GM12878 (cell line): ENCODE measurements around the gene HEXIM1. TPM values are rescaled to one million over a fixed set of nuclear protein-coding genes. Genes with fewer than 3 reads are reported as not detected.

Experiments used
- ATAC-seq: fragments of 200-7000 bp; cut with Tn5 transposase; 3 replicates; pipeline ENCODE4 v1.9.1; 2020; ENCODE audit warnings: mild to moderate bottlenecking, moderate library complexity
- BruUV-seq: library from RNA; stranded (reverse); fragments of 400-500 nt; replicated peaks from 2 replicates; lab custom pipeline; 2021; lab: Mats Ljungman, UMichigan
- CTCF ChIA-PET: fragments of 300-600 bp; sonication (Branson Sonifier 250); formaldehyde crosslinking; extraction: SDS; loops from one replicate; lab custom pipeline; 2021; ENCODE audit warnings: inconsistent platforms; lab: Yijun Ruan, JAX
- POLR2A ChIA-PET: fragments of 350-600 bp; formaldehyde crosslinking; extraction: SDS; loops from one replicate; lab custom pipeline; 2021; ENCODE audit warnings: inconsistent platforms; lab: Charles Lee
- RAD21 ChIA-PET: fragments of 300-600 bp; sonication (Branson Sonifier 250); formaldehyde crosslinking; loops from one replicate; lab custom pipeline; 2023; ENCODE audit warnings: antibody characterized with exemption; ENCODE audit not compliant: unreplicated experiment; lab: Charles Lee
- SMC1A ChIA-PET: fragments of 300-600 bp; sonication (Branson Sonifier 250); formaldehyde crosslinking; loops from one replicate; lab custom pipeline; 2023; ENCODE audit not compliant: unreplicated experiment, uncharacterized antibody; lab: Charles Lee
- DNase-seq: peaks from one replicate; pipeline ENCODE4 v3.0.0-alpha.2; 2011; ENCODE audit warnings: low read depth, low spot score
- FAIRE-seq: peaks from 3 replicates; lab custom pipeline; 2011; peaks lifted over from hg19 to GRCh38; lab: Jason Lieb, UNC
- H2AFZ ChIP-seq: 2 replicates; pipeline ENCODE4 v1.6.0; 2011; ENCODE audit warnings: low read depth, low read length, control low read depth; ENCODE audit not compliant: control insufficient read depth
- H3K27ac ChIP-seq: 2 replicates; pipeline ENCODE4 v1.5.1; 2011; ENCODE audit warnings: control low read depth; ENCODE audit not compliant: control insufficient read depth, insufficient read depth
- H3K27me3 ChIP-seq, 2 experiments: replicated peaks in 1 of 2; 2 replicates each; pipeline versions ENCODE4 v1.6.0 to v1.6.1; 2011; ENCODE audit warnings: low read length in 1 of 2; ENCODE audit not compliant: control insufficient read depth in 2 of 2, insufficient read depth in 2 of 2
- H3K36me3 ChIP-seq, 2 experiments: 2 replicates each; pipeline ENCODE4 v1.5.1; 2011; ENCODE audit warnings: low read length in 1 of 2; ENCODE audit not compliant: control insufficient read depth in 2 of 2, insufficient read depth in 2 of 2
- H3K4me1 ChIP-seq: 2 replicates; pipeline ENCODE4 v1.6.1; 2011; ENCODE audit warnings: mild to moderate bottlenecking, low read length, moderate library complexity, mixed read lengths; ENCODE audit not compliant: control insufficient read depth, insufficient read depth
- H3K4me2 ChIP-seq: 2 replicates; pipeline ENCODE4 v1.6.0; 2011; ENCODE audit warnings: control low read depth; ENCODE audit not compliant: control insufficient read depth, insufficient read depth
- H3K4me3 ChIP-seq: fragments of 200-600 bp; sonication (generic); 2 replicates; pipeline ENCODE4 v1.5.1; 2016
- H3K79me2 ChIP-seq: 2 replicates; pipeline ENCODE4 v1.6.0; 2011; ENCODE audit warnings: low read length; ENCODE audit not compliant: control insufficient read depth, insufficient read depth
- H3K9ac ChIP-seq: 2 replicates; pipeline ENCODE4 v1.8.0; 2011; ENCODE audit warnings: low read length, control low read depth, mixed read lengths; ENCODE audit not compliant: control insufficient read depth, insufficient read depth
- H3K9me3 ChIP-seq: replicated peaks from 3 replicates; pipeline ENCODE4 v1.5.1; 2011; ENCODE audit warnings: mild to moderate bottlenecking, low read length; ENCODE audit not compliant: control insufficient read depth, insufficient read depth
- H4K20me1 ChIP-seq: 2 replicates; pipeline ENCODE4 v1.6.0; 2011; ENCODE audit not compliant: control insufficient read depth, insufficient read depth
- BHLHE40 ChIP-seq, 2 experiments: fragments of 450-650 bp in 1 of 2; IDR thresholded peaks; 2 replicates each; pipeline ENCODE4 v1.6.1; 2011 to 2017; ENCODE audit warnings: low read depth in 2 of 2, borderline replicate concordance in 1 of 2, improper control_type of control experiment in 1 of 2, low read length in 1 of 2, mild to moderate bottlenecking in 1 of 2
- CREB1 ChIP-seq: IDR thresholded peaks from 2 replicates; pipeline ENCODE4 v1.6.1; 2012; ENCODE audit warnings: low read depth, mild to moderate bottlenecking, inconsistent platforms
- ESRRA ChIP-seq: IDR thresholded peaks from 2 replicates; pipeline ENCODE4 v1.6.1; 2012; ENCODE audit warnings: mild to moderate bottlenecking, low read length, improper control_type of control experiment
- ETV6 ChIP-seq, 2 experiments: fragments of 450-650 bp in 1 of 2; IDR thresholded peaks in 1 of 2; conservative IDR thresholded peaks in 1 of 2; 2 replicates each; pipeline ENCODE4 v1.6.1; 2014; ENCODE audit warnings: antibody characterized with exemption in 1 of 2, borderline replicate concordance in 1 of 2, low read depth in 1 of 2, mild to moderate bottlenecking in 1 of 2, moderate library complexity in 1 of 2
- EZH2 ChIP-seq: IDR thresholded peaks from 2 replicates; pipeline ENCODE4 v1.6.1; 2012; ENCODE audit warnings: low read depth, mild to moderate bottlenecking, control low read depth, inconsistent platforms, low read length, borderline replicate concordance; ENCODE audit not compliant: control insufficient read depth
- FOS ChIP-seq: IDR thresholded peaks from 3 replicates; pipeline ENCODE4 v1.6.1; 2011; ENCODE audit warnings: borderline replicate concordance; ENCODE audit not compliant: insufficient read length; ENCODE audit errors: extremely low read depth
- FOXK2 ChIP-seq: fragments of 450-650 bp; IDR thresholded peaks from 2 replicates; pipeline ENCODE4 v1.6.1; 2017; ENCODE audit warnings: mild to moderate bottlenecking, moderate library complexity
- GATAD2B ChIP-seq: fragments of 450-650 bp; conservative IDR thresholded peaks from 2 replicates; pipeline ENCODE4 v1.6.1; 2017; ENCODE audit warnings: low read depth, mild to moderate bottlenecking, moderate library complexity
- HCFC1 ChIP-seq: fragments of 150-350 bp; IDR thresholded peaks from 2 replicates; pipeline ENCODE4 v1.6.1; 2014; ENCODE audit warnings: low read length
- HDAC2 ChIP-seq: fragments of 200-600 bp; sonication (generic); IDR thresholded peaks from 2 replicates; pipeline ENCODE4 v1.6.1; 2017
- IRF4 ChIP-seq: IDR thresholded peaks from 2 replicates; pipeline ENCODE4 v1.6.1; 2011; ENCODE audit warnings: low read depth, low read length
- KDM1A ChIP-seq: fragments of 200-600 bp; sonication (generic); IDR thresholded peaks from 2 replicates; pipeline ENCODE4 v1.6.1; 2016; ENCODE audit warnings: borderline replicate concordance
- LARP7 ChIP-seq: fragments of 450-650 bp; IDR thresholded peaks from 2 replicates; pipeline ENCODE4 v1.6.1; 2017; ENCODE audit warnings: mild to moderate bottlenecking
- POU2F2 ChIP-seq: IDR thresholded peaks from 3 replicates; pipeline ENCODE4 v1.6.1; 2011; ENCODE audit warnings: low read depth, mild to moderate bottlenecking, low read length, borderline replicate concordance
- RB1 ChIP-seq: fragments of 450-650 bp; formaldehyde crosslinking; IDR thresholded peaks from 2 replicates; pipeline ENCODE4 v1.6.1; 2017; ENCODE audit warnings: mild to moderate bottlenecking, borderline replicate concordance
- RCOR1 ChIP-seq: conservative IDR thresholded peaks from 2 replicates; pipeline ENCODE4 v1.6.1; 2012; ENCODE audit warnings: low read depth, low read length, improper control_type of control experiment
- RELA ChIP-seq: fragments of 450-650 bp; IDR thresholded peaks from 2 replicates; pipeline ENCODE4 v1.8.0; 2014; ENCODE audit warnings: borderline replicate concordance; ENCODE audit not compliant: partially characterized antibody
- ZBED1 ChIP-seq: IDR thresholded peaks from 2 replicates; pipeline ENCODE4 v1.6.1; 2016; ENCODE audit warnings: borderline replicate concordance
- WGBS: methylation state at CpG from one replicate; pipeline ENCODE4 v1.1.6; 2016; ENCODE audit warnings: low lambda C conversion rate; ENCODE audit not compliant: insufficient replicate concordance, insufficient coverage; ENCODE audit errors: missing lambda C conversion rate; 5-methylcytosine and 5-hydroxymethylcytosine counted together
- in situ Hi-C: fragments of 300-500 bp; cut with MboI; formaldehyde crosslinking; loops from 9 replicates; pipeline ENCODE4 v1.14.3; 2018; ENCODE audit warnings: mixed read lengths
- intact Hi-C: fragments of 100-400 bp; cut with micrococcal nuclease; formaldehyde crosslinking; loops from one replicate; pipeline ENCODE4 v1.14.2; 2022; ENCODE audit not compliant: unreplicated experiment
- polyA plus RNA-seq, 11 experiments: library from polyadenylated mRNA; depleted of rRNA in 4 of 11; unstranded in 6 of 11; stranded (reverse) in 5 of 11; fragments of >200 nt; fragmentation: Nextera tagmentation in 4 of 11; fragmentation: Illumina TruSeq in 1 of 11; extraction: Ambion mirVana in 4 of 11; extraction: Trizol in 1 of 11; gene quantifications; 1 replicate in 1 of 11; 2 replicates in 10 of 11; pipeline versions ENCODE4 v1.2.1 to v1.2.3, GENCODE V29; 2011 to 2016; ENCODE audit warnings: inconsistent platforms in 2 of 11, missing spikeins in 2 of 11, low read depth in 1 of 11
- total RNA-seq, 4 experiments: library from RNA; depleted of rRNA in 3 of 4; stranded (reverse); fragments of >200 nt in 3 of 4; fragmentation: Illumina TruSeq in 1 of 4; extraction: Trizol in 1 of 4; gene quantifications; 2 replicates each; pipeline versions ENCODE4 v1.2.1 to v1.2.3, GENCODE V29; 2013 to 2021
- TF ChIP-seq, protein P1 (sequence below): fragments of 450-650 bp; IDR thresholded peaks from 2 replicates; pipeline ENCODE4 v1.6.1; 2017; ENCODE audit warnings: mild to moderate bottlenecking, moderate library complexity
- TF ChIP-seq, protein P2 (sequence below): IDR thresholded peaks from 2 replicates; pipeline ENCODE4 v1.6.1; 2011; ENCODE audit warnings: low read depth, mild to moderate bottlenecking, low read length, moderate library complexity, borderline replicate concordance; ENCODE audit errors: extremely low read depth

Gene HEXIM1
- total and polyA plus RNA-seq, 10 of the 15 experiments (the other 5 are each of a cell fraction or from before 2014, with no cell fraction given): 1.9 to 24.1 (median 9.0) TPM

DNA sequence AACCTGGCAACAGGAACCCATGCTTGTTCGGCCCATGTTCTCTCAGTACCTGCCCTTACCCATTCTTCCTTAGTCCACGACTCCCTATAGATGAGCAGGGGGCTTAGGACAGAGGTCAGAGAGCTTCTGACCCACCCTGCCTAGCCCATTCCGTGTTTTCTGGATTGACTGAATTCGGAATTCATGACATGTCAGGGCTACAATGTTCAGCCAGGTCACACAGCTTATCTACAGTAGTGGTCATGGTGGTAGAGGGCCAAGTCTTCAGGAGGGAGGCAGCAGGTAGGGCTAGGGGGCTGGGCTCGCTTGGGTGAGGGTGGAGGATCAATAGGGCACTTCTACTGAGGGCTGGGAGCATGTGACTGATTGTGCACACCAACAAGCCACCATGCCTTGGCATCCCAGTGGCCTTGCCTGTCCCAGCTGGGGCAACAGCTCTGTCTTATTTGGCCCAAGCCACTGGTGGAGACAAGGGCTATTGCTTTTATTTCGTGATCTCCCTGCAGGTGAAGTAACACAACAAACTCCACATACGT is 16.5 kb downstream of the HEXIM1 start (continued):
- no peak for TF ChIP-seq BHLHE40 (IDR thresholded peaks at IDR 0.05; ENCODE audit: borderline replicate concordance in 1 of 2, low read depth in 2 of 2, low read length in 1 of 2)
- TF ChIP-seq, protein P1, sequence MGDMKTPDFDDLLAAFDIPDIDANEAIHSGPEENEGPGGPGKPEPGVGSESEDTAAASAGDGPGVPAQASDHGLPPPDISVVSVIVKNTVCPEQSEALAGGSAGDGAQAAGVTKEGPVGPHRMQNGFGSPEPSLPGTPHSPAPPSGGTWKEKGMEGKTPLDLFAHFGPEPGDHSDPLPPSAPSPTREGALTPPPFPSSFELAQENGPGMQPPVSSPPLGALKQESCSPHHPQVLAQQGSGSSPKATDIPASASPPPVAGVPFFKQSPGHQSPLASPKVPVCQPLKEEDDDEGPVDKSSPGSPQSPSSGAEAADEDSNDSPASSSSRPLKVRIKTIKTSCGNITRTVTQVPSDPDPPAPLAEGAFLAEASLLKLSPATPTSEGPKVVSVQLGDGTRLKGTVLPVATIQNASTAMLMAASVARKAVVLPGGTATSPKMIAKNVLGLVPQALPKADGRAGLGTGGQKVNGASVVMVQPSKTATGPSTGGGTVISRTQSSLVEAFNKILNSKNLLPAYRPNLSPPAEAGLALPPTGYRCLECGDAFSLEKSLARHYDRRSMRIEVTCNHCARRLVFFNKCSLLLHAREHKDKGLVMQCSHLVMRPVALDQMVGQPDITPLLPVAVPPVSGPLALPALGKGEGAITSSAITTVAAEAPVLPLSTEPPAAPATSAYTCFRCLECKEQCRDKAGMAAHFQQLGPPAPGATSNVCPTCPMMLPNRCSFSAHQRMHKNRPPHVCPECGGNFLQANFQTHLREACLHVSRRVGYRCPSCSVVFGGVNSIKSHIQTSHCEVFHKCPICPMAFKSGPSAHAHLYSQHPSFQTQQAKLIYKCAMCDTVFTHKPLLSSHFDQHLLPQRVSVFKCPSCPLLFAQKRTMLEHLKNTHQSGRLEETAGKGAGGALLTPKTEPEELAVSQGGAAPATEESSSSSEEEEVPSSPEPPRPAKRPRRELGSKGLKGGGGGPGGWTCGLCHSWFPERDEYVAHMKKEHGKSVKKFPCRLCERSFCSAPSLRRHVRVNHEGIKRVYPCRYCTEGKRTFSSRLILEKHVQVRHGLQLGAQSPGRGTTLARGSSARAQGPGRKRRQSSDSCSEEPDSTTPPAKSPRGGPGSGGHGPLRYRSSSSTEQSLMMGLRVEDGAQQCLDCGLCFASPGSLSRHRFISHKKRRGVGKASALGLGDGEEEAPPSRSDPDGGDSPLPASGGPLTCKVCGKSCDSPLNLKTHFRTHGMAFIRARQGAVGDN: no peak
- TF ChIP-seq LARP7: no peak
- TF ChIP-seq FOXK2: no peak

DNA sequence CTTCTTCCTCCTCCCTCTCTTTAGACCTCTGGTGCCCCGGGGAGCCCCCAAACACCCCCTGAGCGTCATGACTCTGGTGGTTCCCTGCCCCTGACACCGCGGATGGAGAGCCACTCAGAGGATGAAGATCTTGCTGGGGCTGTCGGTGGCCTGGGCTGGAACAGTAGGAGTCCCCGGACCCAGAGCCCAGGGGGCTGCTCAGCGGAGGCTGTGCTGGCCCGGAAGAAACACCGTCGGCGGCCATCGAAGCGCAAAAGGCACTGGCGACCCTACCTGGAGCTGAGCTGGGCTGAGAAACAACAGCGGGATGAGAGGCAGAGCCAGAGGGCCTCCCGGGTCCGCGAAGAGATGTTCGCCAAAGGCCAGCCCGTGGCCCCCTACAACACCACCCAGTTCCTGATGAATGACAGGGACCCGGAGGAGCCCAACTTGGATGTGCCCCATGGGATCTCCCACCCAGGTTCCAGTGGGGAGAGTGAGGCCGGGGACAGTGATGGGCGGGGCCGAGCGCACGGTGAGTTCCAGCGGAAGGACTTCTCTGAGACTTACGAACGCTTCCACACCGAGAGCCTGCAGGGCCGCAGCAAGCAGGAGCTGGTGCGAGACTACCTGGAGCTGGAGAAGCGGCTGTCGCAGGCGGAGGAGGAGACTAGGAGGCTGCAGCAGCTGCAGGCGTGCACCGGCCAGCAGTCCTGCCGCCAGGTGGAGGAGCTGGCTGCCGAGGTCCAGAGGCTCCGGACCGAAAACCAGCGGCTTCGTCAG is 20.9 kb downstream of the HEXIM1 start:
- H3K4me1 ChIP-seq: peaks cover 7% of the 10 kb centered on the region; the same call in 1 of the 2 replicates
- no peak overlapping the region for H2AFZ ChIP-seq
- no peaks in the 10 kb centered on the region for H3K9me3 ChIP-seq
- DNase-seq (no peak), FAIRE-seq (no peak), ATAC-seq (no peak)
- RAD21 ChIA-PET: no interaction called here
- 95% methylated on average over 37 of the region's 43 CpGs for WGBS
- H3K4me3 ChIP-seq: no peak overlapping the region
- CTCF ChIA-PET: interaction anchor here (1.0 kb wide), 1 partner anchor 17 kb away, joined by 8 read pairs; no protein-coding TSS in a partner anchor
- in situ Hi-C loops (no loop called here), intact Hi-C loops (no loop called here)
- TF ChIP-seq CREB1 (no peak), HDAC2 (no peak), FOS (no peak), POU2F2 (no peak), RCOR1 (no peak), KDM1A (no peak), ESRRA (no peak), ETV6 (conservative IDR thresholded peaks at IDR 0.05 in 1 of 2, IDR thresholded peaks at IDR 0.05 in 1 of 2; ENCODE audit: borderline replicate concordance in 1 of 2, low read depth in 1 of 2) (no peak), HCFC1 (no peak), ZBED1 (no peak), EZH2 (no peak), RB1 (no peak), RELA (no peak), IRF4 (no peak), GATAD2B (no peak)
- TF ChIP-seq, protein P2, sequence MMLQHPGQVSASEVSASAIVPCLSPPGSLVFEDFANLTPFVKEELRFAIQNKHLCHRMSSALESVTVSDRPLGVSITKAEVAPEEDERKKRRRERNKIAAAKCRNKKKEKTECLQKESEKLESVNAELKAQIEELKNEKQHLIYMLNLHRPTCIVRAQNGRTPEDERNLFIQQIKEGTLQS: no peak
- no peak overlapping the region for H3K9ac ChIP-seq
- H4K20me1 ChIP-seq: no peaks in the 10 kb centered on the region
- H3K27ac ChIP-seq: no peak overlapping the region
- H3K27me3 ChIP-seq: no peaks in the 10 kb centered on the region
- SMC1A ChIA-PET: no interaction called here
- no peaks in the 10 kb centered on the region for H3K79me2 ChIP-seq
- BruUV-seq: no TSS peak
- no peak overlapping the region for H3K4me2 ChIP-seq
- POLR2A ChIA-PET: no interaction called here
- H3K36me3 ChIP-seq: no peaks in the 10 kb centered on the region
